Right lobe of liver (tissue), 4 donors: ENCODE results near the gene DDX31.

Experiments
- POLR2A ChIP-seq: fragments of 450-650 bp; IDR thresholded peaks from one replicate; pipeline ENCODE4 v1.6.1; 2017; ENCODE audit warnings: antibody characterized with exemption, mild to moderate bottlenecking
- TF ChIP-seq, protein P1 (sequence below), 4 donors: fragments of 200-600 bp in 3 of 4; fragments of 450-650 bp in 1 of 4; IDR thresholded peaks; one replicate each; pipeline versions ENCODE4 v1.5.1 to v1.8.0; 2016 to 2022; ENCODE audit warnings: antibody characterized with exemption in 4 of 4, mild to moderate bottlenecking in 2 of 4
- donor health status: DM: no; HTN: no; CAD: no.
- donor health status: DM: no; HTN: no; CAD: no.
- donor health status: DM: no; HTN: yes; CAD: no.

DNA sequence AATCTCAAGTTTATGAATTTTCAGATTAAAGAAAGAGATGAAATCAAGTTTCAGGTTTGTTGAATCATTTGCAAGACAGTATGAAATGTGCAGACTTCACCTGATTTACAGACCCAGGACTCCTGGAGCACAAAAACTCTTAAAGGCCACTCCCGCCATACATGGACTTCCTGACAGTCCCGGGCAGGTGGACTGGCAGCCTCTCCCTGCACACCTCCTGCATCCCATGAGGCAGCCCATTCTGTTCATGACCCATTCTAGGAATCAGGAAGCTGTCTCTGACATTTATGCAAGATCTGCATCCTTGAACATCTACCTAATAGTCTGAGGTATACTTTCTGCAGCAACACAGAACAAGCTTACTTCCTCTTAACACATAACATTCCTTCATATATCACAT, 5.9 kb downstream of the DDX31 start:
- TF ChIP-seq, protein P1, sequence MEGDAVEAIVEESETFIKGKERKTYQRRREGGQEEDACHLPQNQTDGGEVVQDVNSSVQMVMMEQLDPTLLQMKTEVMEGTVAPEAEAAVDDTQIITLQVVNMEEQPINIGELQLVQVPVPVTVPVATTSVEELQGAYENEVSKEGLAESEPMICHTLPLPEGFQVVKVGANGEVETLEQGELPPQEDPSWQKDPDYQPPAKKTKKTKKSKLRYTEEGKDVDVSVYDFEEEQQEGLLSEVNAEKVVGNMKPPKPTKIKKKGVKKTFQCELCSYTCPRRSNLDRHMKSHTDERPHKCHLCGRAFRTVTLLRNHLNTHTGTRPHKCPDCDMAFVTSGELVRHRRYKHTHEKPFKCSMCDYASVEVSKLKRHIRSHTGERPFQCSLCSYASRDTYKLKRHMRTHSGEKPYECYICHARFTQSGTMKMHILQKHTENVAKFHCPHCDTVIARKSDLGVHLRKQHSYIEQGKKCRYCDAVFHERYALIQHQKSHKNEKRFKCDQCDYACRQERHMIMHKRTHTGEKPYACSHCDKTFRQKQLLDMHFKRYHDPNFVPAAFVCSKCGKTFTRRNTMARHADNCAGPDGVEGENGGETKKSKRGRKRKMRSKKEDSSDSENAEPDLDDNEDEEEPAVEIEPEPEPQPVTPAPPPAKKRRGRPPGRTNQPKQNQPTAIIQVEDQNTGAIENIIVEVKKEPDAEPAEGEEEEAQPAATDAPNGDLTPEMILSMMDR (IDR thresholded peaks at IDR 0.05), result no peak
- TF ChIP-seq POLR2A, result no peak
